GM12878 (cell line): ENCODE measurements around the gene ST6GALNAC3. TPM values are rescaled to one million over a fixed set of nuclear protein-coding genes. Genes with fewer than 3 reads are reported as not detected.

Experiments
- ATAC-seq: fragments of 200-7000 bp; cut with Tn5 transposase; 3 replicates; pipeline ENCODE4 v1.9.1; 2020; ENCODE audit warnings: mild to moderate bottlenecking, moderate library complexity
- BruUV-seq: library from RNA; stranded (reverse); fragments of 400-500 nt; replicated peaks from 2 replicates; lab custom pipeline; 2021; lab: Mats Ljungman, UMichigan
- CTCF ChIA-PET: fragments of 300-600 bp; sonication (Branson Sonifier 250); formaldehyde crosslinking; extraction: SDS; loops from one replicate; lab custom pipeline; 2021; ENCODE audit warnings: inconsistent platforms; lab: Yijun Ruan, JAX
- POLR2A ChIA-PET: fragments of 350-600 bp; formaldehyde crosslinking; extraction: SDS; loops from one replicate; lab custom pipeline; 2021; ENCODE audit warnings: inconsistent platforms; lab: Charles Lee
- RAD21 ChIA-PET: fragments of 300-600 bp; sonication (Branson Sonifier 250); formaldehyde crosslinking; loops from one replicate; lab custom pipeline; 2023; ENCODE audit warnings: antibody characterized with exemption; ENCODE audit not compliant: unreplicated experiment; lab: Charles Lee
- SMC1A ChIA-PET: fragments of 300-600 bp; sonication (Branson Sonifier 250); formaldehyde crosslinking; loops from one replicate; lab custom pipeline; 2023; ENCODE audit not compliant: unreplicated experiment, uncharacterized antibody; lab: Charles Lee
- DNase-seq: peaks from one replicate; pipeline ENCODE4 v3.0.0-alpha.2; 2011; ENCODE audit warnings: low read depth, low spot score
- FAIRE-seq: peaks from 3 replicates; lab custom pipeline; 2011; peaks lifted over from hg19 to GRCh38; lab: Jason Lieb, UNC
- H2AFZ ChIP-seq: 2 replicates; pipeline ENCODE4 v1.6.0; 2011; ENCODE audit warnings: low read depth, low read length, control low read depth; ENCODE audit not compliant: control insufficient read depth
- H3K27ac ChIP-seq: 2 replicates; pipeline ENCODE4 v1.5.1; 2011; ENCODE audit warnings: control low read depth; ENCODE audit not compliant: control insufficient read depth, insufficient read depth
- H3K27me3 ChIP-seq, 2 experiments: replicated peaks in 1 of 2; 2 replicates each; pipeline versions ENCODE4 v1.6.0 to v1.6.1; 2011; ENCODE audit warnings: low read length in 1 of 2; ENCODE audit not compliant: control insufficient read depth in 2 of 2, insufficient read depth in 2 of 2
- H3K36me3 ChIP-seq, 2 experiments: 2 replicates each; pipeline ENCODE4 v1.5.1; 2011; ENCODE audit warnings: low read length in 1 of 2; ENCODE audit not compliant: control insufficient read depth in 2 of 2, insufficient read depth in 2 of 2
- H3K4me1 ChIP-seq: 2 replicates; pipeline ENCODE4 v1.6.1; 2011; ENCODE audit warnings: mild to moderate bottlenecking, low read length, moderate library complexity, mixed read lengths; ENCODE audit not compliant: control insufficient read depth, insufficient read depth
- H3K4me2 ChIP-seq: 2 replicates; pipeline ENCODE4 v1.6.0; 2011; ENCODE audit warnings: control low read depth; ENCODE audit not compliant: control insufficient read depth, insufficient read depth
- H3K4me3 ChIP-seq: fragments of 200-600 bp; sonication (generic); 2 replicates; pipeline ENCODE4 v1.5.1; 2016
- H3K79me2 ChIP-seq: 2 replicates; pipeline ENCODE4 v1.6.0; 2011; ENCODE audit warnings: low read length; ENCODE audit not compliant: control insufficient read depth, insufficient read depth
- H3K9ac ChIP-seq: 2 replicates; pipeline ENCODE4 v1.8.0; 2011; ENCODE audit warnings: low read length, control low read depth, mixed read lengths; ENCODE audit not compliant: control insufficient read depth, insufficient read depth
- H3K9me3 ChIP-seq: replicated peaks from 3 replicates; pipeline ENCODE4 v1.5.1; 2011; ENCODE audit warnings: mild to moderate bottlenecking, low read length; ENCODE audit not compliant: control insufficient read depth, insufficient read depth
- H4K20me1 ChIP-seq: 2 replicates; pipeline ENCODE4 v1.6.0; 2011; ENCODE audit not compliant: control insufficient read depth, insufficient read depth
- HDAC6 ChIP-seq: fragments of 200-600 bp; sonication (generic); IDR thresholded peaks from one replicate; pipeline ENCODE4 v1.8.0; 2017; ENCODE audit warnings: antibody characterized with exemption; ENCODE audit not compliant: unreplicated experiment
- IRF4 ChIP-seq: IDR thresholded peaks from 2 replicates; pipeline ENCODE4 v1.6.1; 2011; ENCODE audit warnings: low read depth, low read length
- NFYB ChIP-seq: IDR thresholded peaks from 2 replicates; pipeline ENCODE4 v1.6.1; 2011; ENCODE audit warnings: low read depth, mild to moderate bottlenecking, low read length, improper control_type of control experiment, moderate library complexity; ENCODE audit not compliant: insufficient read depth
- SIN3A ChIP-seq: IDR thresholded peaks from 2 replicates; pipeline ENCODE4 v1.6.1; 2012; ENCODE audit warnings: low read depth, low read length, improper control_type of control experiment
- STAT3 ChIP-seq: IDR thresholded peaks from 2 replicates; pipeline ENCODE4 v1.6.1; 2011; ENCODE audit warnings: low read depth, low read length, improper control_type of control experiment
- ZNF217 ChIP-seq: fragments of 450-650 bp; IDR thresholded peaks from 2 replicates; pipeline ENCODE4 v1.6.1; 2017; ENCODE audit warnings: antibody characterized with exemption, mild to moderate bottlenecking
- WGBS: methylation state at CpG from one replicate; pipeline ENCODE4 v1.1.6; 2016; ENCODE audit warnings: low lambda C conversion rate; ENCODE audit not compliant: insufficient replicate concordance, insufficient coverage; ENCODE audit errors: missing lambda C conversion rate; 5-methylcytosine and 5-hydroxymethylcytosine counted together
- in situ Hi-C: fragments of 300-500 bp; cut with MboI; formaldehyde crosslinking; loops from 9 replicates; pipeline ENCODE4 v1.14.3; 2018; ENCODE audit warnings: mixed read lengths
- intact Hi-C: fragments of 100-400 bp; cut with micrococcal nuclease; formaldehyde crosslinking; loops from one replicate; pipeline ENCODE4 v1.14.2; 2022; ENCODE audit not compliant: unreplicated experiment
- polyA plus RNA-seq, 11 experiments: library from polyadenylated mRNA; depleted of rRNA in 4 of 11; unstranded in 6 of 11; stranded (reverse) in 5 of 11; fragments of >200 nt; fragmentation: Nextera tagmentation in 4 of 11; fragmentation: Illumina TruSeq in 1 of 11; extraction: Ambion mirVana in 4 of 11; extraction: Trizol in 1 of 11; gene quantifications; 1 replicate in 1 of 11; 2 replicates in 10 of 11; pipeline versions ENCODE4 v1.2.1 to v1.2.3, GENCODE V29; 2011 to 2016; ENCODE audit warnings: inconsistent platforms in 2 of 11, missing spikeins in 2 of 11, low read depth in 1 of 11
- total RNA-seq, 4 experiments: library from RNA; depleted of rRNA in 3 of 4; stranded (reverse); fragments of >200 nt in 3 of 4; fragmentation: Illumina TruSeq in 1 of 4; extraction: Trizol in 1 of 4; gene quantifications; 2 replicates each; pipeline versions ENCODE4 v1.2.1 to v1.2.3, GENCODE V29; 2013 to 2021
- TF ChIP-seq, protein P1 (sequence below): fragments of 450-650 bp; IDR thresholded peaks from 2 replicates; pipeline ENCODE4 v1.6.1; 2018; ENCODE audit warnings: mild to moderate bottlenecking, low read depth, moderate library complexity; ENCODE audit not compliant: partially characterized antibody
- TF ChIP-seq, protein P2 (sequence below): fragments of 450-650 bp; IDR thresholded peaks from 2 replicates; pipeline ENCODE4 v1.6.1; 2017; ENCODE audit warnings: low read depth, mild to moderate bottlenecking, moderate library complexity

ST6GALNAC3 gene
- total and polyA plus RNA-seq, 10 of the 15 experiments (the other 5 are each of a cell fraction or from before 2014, with no cell fraction given), result 0.04 to 0.68 (median 0.18) TPM; not detected in 3

DNA sequence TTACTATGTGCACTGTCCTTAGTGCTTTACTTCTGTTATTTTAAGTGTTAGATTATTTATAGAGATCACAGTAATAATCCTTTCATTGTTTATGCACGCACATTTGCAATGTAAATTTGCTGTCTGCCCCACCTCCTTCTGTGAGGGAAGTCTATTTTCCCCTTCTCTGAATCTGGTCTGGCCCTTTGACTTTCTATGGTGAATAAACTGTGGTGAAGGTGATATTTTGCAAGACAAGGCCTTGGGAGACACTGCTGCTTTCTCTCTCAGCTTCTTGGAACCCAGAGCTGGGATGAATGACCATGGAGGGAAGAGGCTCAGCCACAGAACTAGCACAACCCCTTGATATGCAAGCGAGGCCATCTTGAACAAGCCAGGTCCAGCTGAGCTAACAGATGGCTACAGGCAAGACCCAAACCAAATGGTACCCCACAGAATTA is 156.3 kb downstream of the ST6GALNAC3 start:
- BruUV-seq, result no TSS peak
- H4K20me1 ChIP-seq, result no peaks in the 10 kb centered on the region
- no peak for ATAC-seq
- WGBS, result 56% methylated on average over 2 of the region's 2 CpGs
- H3K36me3 ChIP-seq, result no peaks in the 10 kb centered on the region
- no peaks in the 10 kb centered on the region for H3K79me2 ChIP-seq
- H2AFZ ChIP-seq, result no peak overlapping the region
- ChIA-PET RAD21 (no interaction called here), POLR2A (no interaction called here), SMC1A (interaction anchor here (0.6 kb wide), 1 partner anchor 11 kb away, joined by 3 read pairs; no protein-coding TSS in a partner anchor), CTCF (interaction anchor here (0.5 kb wide), 1 partner anchor 52 kb away, joined by 3 read pairs; no protein-coding TSS in a partner anchor)
- H3K9me3 ChIP-seq, result no peaks in the 10 kb centered on the region
- H3K27ac ChIP-seq, result no peak overlapping the region
- no peak for FAIRE-seq
- TF ChIP-seq NFYB (no peak), HDAC6 (no peak), IRF4 (no peak), STAT3 (no peak), SIN3A (no peak), ZNF217 (no peak)
- TF ChIP-seq, protein P1, sequence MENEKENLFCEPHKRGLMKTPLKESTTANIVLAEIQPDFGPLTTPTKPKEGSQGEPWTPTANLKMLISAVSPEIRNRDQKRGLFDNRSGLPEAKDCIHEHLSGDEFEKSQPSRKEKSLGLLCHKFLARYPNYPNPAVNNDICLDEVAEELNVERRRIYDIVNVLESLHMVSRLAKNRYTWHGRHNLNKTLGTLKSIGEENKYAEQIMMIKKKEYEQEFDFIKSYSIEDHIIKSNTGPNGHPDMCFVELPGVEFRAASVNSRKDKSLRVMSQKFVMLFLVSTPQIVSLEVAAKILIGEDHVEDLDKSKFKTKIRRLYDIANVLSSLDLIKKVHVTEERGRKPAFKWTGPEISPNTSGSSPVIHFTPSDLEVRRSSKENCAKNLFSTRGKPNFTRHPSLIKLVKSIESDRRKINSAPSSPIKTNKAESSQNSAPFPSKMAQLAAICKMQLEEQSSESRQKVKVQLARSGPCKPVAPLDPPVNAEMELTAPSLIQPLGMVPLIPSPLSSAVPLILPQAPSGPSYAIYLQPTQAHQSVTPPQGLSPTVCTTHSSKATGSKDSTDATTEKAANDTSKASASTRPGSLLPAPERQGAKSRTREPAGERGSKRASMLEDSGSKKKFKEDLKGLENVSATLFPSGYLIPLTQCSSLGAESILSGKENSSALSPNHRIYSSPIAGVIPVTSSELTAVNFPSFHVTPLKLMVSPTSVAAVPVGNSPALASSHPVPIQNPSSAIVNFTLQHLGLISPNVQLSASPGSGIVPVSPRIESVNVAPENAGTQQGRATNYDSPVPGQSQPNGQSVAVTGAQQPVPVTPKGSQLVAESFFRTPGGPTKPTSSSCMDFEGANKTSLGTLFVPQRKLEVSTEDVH, result no peak
- TF ChIP-seq, protein P2, sequence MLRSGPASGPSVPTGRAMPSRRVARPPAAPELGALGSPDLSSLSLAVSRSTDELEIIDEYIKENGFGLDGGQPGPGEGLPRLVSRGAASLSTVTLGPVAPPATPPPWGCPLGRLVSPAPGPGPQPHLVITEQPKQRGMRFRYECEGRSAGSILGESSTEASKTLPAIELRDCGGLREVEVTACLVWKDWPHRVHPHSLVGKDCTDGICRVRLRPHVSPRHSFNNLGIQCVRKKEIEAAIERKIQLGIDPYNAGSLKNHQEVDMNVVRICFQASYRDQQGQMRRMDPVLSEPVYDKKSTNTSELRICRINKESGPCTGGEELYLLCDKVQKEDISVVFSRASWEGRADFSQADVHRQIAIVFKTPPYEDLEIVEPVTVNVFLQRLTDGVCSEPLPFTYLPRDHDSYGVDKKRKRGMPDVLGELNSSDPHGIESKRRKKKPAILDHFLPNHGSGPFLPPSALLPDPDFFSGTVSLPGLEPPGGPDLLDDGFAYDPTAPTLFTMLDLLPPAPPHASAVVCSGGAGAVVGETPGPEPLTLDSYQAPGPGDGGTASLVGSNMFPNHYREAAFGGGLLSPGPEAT, result no peak
- DNase-seq, result no peak
- no peak overlapping the region for H3K4me2 ChIP-seq
- no peaks in the 10 kb centered on the region for H3K27me3 ChIP-seq
- in situ Hi-C loops, result no loop called here
- H3K4me1 ChIP-seq, result no peaks in the 10 kb centered on the region
- intact Hi-C loops, result no loop called here
- H3K4me3 ChIP-seq, result no peak overlapping the region
- H3K9ac ChIP-seq, result no peak overlapping the region
